ENCODE results near the gene TTYH1.

DNA sequence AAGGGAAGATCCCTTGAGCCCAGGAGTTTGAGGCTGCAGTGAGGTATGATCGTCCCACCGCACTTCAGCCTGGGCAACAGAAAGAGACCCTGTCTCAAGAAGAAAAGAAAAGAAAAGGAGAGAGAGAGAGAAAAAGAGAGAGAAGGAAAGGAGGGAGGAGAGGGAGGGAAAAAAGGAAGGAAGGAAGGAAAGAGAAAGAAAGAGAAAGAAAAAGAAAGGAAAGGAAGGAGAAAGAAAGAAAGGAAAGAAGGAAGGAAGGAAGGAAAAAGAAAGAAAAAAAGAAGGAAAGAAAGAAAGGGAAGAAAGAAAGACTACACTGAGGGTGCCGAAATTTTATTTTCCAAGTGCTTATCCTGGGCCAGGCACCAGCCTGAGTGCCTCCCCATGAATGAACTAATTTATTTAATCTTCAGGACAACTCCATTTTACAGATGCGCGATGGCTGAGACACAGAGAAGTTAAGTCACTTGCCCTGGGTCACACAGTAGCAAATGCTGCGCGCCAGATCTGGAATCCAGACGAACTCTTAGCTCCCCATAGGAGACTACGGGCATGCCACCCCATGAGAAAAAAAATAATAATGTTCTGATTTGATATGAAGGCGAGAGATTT, 55.1 kb downstream of the TTYH1 start:
- TF ChIP-seq EZH2phosphoT487 (IDR thresholded peaks at IDR 0.05; ENCODE audit: low read depth, severe bottlenecking, unreplicated experiment): no peak
- TF ChIP-seq CTCF (IDR thresholded peaks at IDR 0.05; ENCODE audit: poor library complexity): no peak

Measured in hepatocyte (in vitro differentiated cells).